GM12891 (cell line): Measurements from ENCODE around the gene RER1.

ENCODE experiments used
- PAX5 ChIP-seq: IDR thresholded peaks from 2 replicates; pipeline ENCODE4 v1.6.1; 2011; ENCODE audit warnings: low read length, moderate library complexity, mild to moderate bottlenecking; ENCODE audit not compliant: insufficient read depth, severe bottlenecking
- POLR2A ChIP-seq: IDR thresholded peaks from 2 replicates; pipeline ENCODE4 v1.6.1; 2011; ENCODE audit warnings: low read depth, low read length, control low read depth
- POLR2AphosphoS5 ChIP-seq: IDR thresholded peaks from 2 replicates; pipeline ENCODE4 v1.6.1; 2011; ENCODE audit warnings: low read depth, low read length, control low read depth
- SPI1 ChIP-seq: IDR thresholded peaks from 2 replicates; pipeline ENCODE4 v1.6.1; 2011; ENCODE audit warnings: low read depth, low read length, control low read depth
- TAF1 ChIP-seq: IDR thresholded peaks from 2 replicates; pipeline ENCODE4 v1.6.1; 2011; ENCODE audit warnings: low read depth, low read length, control low read depth

DNA sequence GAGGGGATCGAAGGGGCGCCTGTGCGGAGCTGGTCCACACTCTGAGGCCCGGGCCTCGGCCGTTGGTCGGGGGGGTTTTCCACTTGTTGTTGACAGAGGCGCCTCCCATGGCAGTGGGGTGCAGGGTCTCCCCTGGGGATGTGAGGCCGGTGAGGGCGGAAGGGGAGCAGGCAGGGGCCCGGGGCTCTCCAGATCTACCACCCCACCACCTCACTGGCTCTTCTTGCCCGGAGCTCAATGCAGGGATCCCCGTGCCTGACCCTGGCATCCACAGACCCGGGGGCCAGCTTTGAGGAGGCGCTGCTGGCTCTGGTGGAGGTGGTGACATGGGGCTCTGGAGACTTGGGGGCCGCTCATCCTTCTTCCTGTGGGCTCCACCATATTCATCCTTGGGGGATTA is 27.8 kb downstream of the RER1 start:
- TF ChIP-seq POLR2AphosphoS5 (no peak), POLR2A (no peak), SPI1 (no peak), TAF1 (no peak), PAX5 (no peak)
